HG03520 (cell line): Measurements from ENCODE around the gene LMNA.
"Not testable (repeated sequence)": the region's sequence is repeated elsewhere in the genome, so short reads cannot be mapped to it uniquely, and the experiment has no call there.

Experiments used
- ATAC-seq: cut with Tn5 transposase; IDR thresholded peaks from one replicate; pipeline ENCODE4 v1.9.1; 2021; ENCODE audit warnings: mild to moderate bottlenecking, moderate library complexity; ENCODE audit not compliant: unreplicated experiment

The LMNA gene

DNA sequence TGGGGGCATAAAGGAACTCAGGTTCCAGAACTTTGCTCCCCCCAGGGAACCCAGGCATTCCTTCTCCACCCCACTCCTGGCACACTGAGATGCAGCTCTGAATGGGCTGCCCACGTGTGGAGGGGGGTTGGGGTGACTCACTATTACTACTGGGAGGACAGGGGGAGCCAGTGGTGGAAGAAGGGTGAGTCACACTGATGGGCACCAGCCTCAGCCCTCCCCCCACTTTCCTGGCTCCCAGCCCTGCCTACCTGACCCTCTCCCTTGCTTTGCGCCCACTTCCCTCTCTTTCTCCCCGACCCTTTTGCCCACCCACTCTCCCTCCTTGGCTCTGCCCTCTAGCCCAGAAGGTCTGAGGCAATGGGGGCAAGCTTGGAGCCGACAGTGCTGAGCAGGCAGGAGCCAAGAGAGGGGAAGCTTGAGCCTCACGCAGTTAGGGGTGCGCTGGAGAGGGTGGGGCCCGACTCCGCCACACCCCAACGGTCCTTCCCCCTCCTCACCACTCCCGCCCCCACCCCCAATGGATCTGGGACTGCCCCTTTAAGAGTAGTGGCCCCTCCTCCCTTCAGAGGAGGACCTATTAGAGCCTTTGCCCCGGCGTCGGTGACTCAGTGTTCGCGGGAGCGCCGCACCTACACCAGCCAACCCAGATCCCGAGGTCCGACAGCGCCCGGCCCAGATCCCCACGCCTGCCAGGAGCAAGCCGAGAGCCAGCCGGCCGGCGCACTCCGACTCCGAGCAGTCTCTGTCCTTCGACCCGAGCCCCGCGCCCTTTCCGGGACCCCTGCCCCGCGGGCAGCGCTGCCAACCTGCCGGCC is at the start of gene LMNA:
Gene LMNA, plus strand, starts transcription at position 611 of the 818 bp plus-strand sequence. CDS start 208 bp downstream, outside the sequence.
- ATAC-seq = peak; percentile 68

DNA sequence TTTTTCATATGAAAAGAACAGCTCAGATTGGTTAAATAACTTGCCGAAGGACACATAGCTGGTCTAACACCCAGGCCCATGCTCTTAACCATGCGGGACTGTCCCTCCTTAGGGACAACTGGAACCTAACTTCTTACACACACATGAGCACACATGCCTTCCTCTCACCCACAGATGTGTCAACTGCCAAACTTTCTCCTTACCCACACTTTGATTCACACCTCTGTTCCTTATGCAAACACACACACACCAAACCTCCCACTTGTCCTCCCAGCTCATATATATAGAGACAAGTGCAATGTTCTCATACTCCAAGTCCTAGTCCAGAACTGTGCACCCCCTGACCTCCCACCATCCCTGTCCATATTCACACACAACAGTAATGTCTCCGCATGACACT is 49.3 kb upstream of the LMNA start:
- no peak for ATAC-seq

DNA sequence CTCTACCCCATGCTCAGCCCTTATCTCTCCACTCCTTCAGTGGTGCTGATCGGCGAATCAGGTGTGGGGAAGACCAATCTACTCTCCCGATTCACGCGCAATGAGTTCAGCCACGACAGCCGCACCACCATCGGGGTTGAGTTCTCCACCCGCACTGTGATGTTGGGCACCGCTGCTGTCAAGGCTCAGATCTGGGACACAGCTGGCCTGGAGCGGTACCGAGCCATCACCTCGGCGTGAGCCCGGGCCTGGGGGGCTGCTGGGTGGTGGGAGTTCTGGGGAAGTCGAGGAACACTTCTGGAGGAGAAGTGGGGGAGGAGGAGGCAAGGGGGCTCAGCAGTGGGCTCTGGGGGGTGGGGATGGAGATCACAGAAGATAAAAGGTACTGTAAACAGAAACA is 48.6 kb upstream of the LMNA start:
- no peak for ATAC-seq

DNA sequence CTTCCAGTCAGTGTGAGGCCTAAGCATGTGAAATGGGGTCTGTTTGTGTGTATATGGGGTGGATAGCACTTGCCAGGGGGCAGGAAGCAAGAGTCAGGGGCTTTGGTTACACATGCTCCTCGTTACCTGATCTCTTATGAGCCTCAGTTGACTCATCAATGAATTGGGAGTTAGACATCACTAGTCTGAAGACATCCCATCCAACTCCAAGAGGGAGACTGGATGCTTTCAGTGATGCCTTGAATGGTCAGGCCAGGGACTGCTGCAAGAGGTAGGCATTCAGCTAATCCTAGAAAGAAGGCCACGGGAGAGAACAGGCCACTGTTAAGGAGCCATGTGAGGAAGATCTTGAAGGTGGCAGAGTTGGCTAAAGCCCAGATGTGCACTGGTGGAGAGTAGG is 47.2 kb upstream of the LMNA start:
- ATAC-seq = no peak

DNA sequence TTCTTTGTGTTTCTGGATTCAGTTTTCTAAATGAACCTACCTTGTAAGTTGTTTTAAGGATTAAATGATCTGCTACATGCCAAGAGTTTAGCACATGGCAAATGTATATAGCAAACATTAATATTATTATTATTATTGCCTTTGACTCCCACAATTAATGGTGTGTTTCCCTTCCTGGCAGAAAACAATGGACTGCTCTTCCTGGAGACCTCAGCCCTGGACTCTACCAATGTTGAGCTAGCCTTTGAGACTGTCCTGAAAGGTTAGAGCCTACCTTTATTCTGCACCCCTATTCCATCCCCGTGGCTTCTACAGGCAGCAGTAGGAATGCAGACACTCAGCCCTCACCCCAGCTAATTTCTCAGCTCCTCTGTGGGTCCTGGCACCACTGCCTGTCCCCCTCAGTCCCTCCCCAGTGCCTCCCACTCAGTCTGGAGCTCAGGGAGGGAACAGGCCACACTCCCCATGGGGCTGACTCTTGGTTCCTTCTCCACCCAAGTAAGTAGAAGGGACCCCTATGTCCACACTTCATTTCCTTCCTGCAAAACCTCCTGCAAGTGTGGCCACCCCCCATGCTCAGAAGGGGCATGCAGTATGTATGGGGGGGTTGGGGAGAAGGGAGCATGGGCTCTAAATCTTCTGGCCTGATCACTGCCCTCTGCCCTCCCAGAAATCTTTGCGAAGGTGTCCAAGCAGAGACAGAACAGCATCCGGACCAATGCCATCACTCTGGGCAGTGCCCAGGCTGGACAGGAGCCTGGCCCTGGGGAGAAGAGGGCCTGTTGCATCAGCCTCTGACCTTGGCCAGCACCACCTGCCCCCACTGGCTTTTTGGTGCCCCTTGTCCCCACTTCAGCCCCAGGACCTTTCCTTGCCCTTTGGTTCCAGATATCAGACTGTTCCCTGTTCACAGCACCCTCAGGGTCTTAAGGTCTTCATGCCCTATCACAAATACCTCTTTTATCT is 44.7 kb upstream of the LMNA start:
- no peak for ATAC-seq

DNA sequence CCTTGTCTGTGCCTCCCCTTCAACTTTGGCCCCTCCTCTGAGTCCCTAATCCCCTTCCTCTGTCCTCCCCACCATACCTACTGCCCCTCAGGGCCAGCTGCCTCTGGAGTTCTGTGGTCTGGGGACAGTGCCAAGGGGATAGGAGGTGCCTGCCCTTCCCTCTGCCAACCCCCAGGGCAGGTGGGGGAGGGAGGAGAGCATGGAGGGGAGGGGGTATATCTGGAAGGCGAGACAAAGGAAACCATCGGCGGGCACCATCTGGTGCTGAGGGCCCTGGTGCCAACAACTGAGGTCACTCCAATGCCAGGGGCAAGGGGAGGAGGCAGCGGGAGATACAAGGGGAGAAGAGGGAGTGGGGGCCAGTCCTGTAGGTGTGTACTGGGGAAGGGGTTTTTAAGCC is 44.0 kb upstream of the LMNA start:
- no peak for ATAC-seq

DNA sequence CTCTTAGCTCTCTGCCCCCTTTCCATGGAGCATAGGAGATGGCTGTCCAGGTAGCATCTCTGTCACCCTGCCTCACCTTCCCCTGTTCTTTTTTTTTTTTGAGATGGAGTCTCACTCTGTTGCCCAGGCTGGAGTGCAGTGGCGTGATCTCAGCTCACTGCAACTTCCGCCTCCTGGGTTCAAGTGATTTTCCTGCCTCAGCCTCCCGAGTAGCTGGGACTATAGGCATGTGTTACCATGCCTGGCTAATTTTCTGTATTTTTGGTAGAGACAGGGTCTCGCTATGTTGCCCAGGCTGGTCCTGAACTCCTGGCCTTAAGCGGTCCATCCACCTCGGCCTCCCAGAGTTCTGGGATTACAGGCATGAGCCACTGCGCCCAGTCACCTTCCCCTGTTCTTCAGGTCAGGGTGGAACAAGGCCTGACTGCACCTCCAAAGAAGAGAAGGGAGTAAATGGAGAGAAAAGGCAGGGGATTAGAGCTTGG is 43.1 kb upstream of the LMNA start:
- ATAC-seq = not testable (repeated sequence)

DNA sequence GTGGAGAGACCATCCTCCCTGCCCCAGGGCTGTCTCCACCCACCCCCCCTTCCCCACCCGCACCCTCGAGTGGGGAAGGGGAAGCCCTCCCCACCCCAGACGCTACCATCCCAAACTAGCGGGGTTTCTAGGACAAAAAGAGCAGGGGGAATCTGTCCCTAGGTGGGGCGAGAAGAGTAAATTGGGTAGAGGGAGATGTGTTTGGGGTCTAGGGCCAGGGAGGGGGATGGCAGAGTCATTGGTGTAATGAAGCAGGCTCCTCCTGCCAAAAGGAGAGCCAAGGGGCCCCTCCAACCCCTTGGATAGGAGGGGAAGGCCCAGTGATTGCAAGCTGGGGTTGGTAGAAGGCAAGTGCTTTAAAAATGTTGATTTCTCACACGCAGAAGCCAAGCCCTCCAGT is 42.3 kb upstream of the LMNA start:
- no peak for ATAC-seq

DNA sequence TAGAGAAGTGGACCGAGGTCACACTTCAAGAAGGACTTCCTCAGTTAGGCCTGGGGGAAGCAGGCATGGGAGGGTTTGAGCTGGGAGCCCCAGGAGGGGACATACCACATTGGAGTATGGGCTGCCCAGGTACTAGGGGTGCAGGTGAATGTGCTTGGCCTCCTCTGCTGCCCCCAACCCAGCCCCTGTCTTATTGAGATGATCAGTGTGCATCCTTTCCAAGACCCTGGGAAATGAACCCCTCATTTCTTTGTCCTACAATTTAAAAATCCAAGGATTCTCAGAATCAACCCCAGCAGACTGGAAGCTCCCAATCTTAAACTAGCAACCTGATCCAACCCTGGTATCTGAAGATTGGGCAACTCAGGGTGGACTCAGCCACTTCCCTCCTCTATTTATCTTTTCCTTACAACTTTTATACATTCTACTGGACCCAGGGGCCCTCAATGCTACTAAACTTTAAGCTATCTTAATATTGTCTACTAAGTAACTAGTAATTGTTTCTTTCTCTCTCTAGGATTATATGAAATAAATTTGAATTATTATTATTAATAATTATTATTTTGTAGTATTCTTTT is 41.3 kb upstream of the LMNA start:
- ATAC-seq = no peak

DNA sequence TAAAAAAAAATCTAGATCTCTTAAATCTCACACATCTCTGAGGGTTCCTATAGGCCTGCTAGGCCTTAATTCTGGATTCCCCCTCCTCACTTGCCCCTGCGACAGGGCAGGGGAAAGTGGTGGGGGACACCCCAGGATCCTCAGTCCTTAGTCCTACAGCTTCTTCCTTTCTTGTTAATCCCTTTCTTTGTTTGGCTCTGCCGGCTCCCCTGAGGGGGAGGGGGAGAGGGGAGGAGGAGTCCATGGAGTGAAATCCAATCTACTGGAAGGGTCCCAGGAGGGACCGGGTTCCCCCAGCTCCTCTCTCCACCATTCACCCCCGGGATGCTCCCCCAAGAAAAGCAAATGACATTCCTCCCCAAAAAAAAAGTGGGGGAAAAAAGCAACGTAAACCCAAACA is 40.8 kb upstream of the LMNA start:
- ATAC-seq = no peak

DNA sequence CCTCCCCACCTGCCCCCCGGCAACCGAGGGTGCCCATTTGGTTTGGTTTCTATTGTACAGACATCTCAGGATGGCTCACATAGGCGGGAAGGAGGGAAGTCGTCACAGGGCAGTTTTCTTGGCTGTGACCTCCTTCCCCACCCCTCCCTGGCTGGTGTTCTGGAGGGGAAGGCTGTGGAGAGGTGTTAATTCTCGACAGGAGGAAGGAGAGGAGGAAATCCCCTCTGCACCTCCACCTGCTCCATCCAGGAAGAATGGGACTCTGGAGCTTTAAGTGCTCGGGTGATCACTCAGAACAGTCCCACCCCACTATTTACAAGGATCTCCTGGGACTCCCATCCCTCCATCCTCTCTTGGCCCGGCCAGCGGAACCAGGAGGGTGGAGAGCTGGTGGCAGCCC is 39.9 kb upstream of the LMNA start:
- no peak for ATAC-seq

DNA sequence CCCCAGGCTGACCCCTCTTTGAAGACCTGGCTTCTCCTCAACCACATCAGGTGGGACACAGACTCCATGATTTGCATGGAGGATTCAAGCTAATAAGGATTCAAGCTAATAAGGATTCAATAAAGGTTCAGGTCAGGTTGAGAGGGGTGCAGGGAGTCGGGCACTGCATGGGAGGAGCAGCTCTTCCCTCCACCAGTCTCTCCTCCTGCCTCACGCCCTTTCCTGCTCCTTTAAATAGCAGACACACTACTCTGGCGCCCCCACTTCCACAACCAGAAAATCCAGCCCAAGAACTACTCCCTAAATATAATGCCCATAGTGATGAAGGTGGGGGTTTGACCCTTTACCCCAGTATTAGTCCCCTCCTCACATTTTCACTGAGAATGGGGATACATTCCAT is 39.3 kb upstream of the LMNA start:
- no peak for ATAC-seq

DNA sequence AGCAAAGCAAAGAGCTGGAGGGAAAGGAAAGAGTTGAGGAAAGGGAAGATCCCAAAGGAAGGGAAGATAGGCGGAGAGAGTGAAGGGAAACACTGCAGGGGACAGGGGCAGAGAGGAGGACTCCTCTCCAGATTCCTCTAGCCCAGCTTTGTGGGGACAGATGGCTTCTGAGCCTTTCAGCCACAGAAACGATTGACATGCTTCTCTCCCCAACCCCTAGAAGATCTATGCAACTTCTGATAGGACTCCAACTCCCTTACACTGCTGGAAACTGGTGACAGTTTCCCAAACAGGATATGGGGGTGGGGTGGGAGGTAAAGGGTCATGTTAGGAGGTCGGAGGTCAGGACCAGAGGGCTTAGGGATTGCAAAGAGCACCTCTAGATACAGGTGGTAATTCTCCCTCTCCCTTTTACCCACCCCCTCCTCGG is 38.7 kb upstream of the LMNA start:
- no peak for ATAC-seq

DNA sequence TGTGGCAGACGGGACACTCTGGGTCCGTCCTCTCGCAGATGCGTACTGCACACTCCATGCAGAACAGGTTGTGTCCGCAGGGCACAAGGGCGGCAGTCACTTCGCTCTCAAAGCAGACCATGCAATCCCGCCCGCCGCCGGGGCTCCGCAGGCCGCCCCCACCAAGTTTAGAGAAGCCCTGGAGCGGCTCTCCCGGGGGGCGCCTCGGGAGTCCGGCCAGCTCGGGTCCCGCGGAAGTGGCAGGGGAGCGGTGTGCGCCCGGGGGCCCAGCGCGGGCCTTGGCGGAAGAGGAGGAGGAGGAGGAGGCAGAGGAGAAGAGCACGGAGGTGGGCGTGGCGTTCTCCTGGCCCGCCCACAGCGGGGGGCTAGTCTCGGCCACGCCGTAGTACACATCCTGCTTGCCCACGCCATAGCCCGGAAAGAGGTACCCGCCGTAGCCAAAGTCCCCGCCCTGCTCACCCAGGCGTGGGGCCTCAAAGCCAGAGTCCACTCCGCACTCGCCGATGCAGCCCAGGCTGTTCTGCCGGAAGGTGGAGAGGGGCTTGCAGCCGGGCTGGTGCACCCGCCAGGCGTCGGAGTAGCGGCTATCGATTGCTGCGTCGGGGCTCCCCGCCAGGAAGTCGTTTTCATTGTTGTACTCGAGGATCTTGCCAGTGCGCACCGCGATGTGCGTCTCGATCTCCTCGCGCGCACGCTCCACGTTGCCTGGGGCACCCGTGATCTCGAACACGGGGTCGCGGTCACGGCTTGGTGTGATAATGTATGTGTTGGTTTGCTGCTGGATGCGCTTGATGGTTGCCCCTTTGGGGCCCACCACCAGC is 37.7 kb upstream of the LMNA start:
- ATAC-seq = no peak

DNA sequence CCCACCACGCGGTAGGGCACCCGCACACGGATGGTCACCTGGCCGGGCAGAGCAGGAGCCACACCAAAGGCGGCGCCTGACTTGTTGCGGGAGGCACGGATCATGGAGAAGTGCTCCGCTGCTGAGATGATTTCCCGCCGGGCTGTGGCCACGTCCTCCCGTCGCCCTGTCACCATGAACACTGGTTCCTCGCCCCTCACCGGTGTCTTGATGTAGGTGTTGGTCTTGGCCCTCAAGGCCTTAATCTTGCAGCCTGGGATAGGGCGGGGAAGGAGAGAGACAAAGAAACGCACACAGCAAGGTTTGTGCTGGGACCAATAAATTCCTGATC is 37.1 kb upstream of the LMNA start:
- no peak for ATAC-seq

DNA sequence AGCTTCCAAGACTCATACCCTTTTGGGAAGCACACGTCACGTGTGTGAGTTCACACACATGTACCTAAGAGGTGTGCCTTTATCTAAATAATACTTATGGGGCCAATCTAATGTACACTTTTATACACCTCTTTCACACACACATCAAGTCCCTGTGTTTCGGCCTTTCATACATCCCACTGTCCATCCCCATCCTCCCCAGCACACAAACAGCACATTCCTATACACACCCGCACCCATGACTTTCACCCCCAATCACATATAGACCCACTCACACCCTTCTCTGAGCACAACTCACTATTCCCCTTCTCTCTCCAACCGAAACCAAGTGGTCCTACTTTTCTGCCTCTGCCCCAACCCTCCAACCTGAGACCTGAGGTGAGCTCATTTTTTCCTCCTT is 35.8 kb upstream of the LMNA start:
- ATAC-seq = no peak

DNA sequence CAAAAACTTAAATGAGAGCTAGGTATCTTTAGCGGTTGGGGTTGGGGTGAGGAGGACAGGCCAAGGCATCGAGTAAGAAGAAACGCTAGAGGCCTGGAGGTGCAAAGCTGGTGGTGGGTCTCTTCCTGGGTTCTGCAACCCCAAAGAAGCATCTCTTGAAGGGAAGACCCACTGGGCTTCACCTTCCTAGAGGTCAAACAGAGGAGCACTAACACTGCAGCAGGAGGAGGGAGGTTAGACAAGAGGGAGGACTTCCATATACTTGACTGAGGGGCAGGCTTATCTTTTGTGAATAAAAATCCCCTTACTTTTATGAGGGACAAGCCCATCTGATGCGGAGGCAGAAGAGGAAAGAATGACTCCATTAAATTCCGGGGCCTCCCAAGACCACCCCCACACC is 34.7 kb upstream of the LMNA start:
- ATAC-seq = no peak

DNA sequence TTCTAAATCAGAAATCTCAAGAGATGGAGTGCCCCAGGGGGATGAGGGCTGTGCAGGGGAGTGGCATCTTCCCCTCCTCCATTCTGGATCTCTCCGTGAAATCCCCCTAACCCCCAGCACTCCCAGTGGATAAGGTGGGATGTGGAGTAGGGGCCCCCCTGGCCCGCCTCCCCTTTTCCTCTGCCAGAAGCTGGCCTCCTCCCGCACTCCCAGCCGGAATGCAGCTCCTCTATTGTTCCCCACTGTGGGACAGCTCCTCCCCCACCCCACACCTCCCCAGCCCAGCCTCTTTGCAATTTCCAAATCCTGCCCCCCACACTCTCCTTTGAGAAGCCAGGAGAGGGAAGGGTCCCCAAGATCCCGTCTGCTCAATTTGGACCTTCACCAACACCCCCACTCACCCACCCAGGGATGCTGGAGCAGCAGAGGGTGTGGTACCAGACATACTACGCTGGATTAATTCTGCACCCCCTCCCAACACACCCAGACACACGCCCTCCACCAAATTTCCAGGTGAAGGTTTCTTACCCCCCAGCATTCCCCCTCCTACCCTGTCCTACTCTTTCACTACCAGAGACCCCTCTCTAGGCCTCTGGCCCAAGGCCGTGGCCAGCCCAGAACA is 34.2 kb upstream of the LMNA start:
- no peak for ATAC-seq

DNA sequence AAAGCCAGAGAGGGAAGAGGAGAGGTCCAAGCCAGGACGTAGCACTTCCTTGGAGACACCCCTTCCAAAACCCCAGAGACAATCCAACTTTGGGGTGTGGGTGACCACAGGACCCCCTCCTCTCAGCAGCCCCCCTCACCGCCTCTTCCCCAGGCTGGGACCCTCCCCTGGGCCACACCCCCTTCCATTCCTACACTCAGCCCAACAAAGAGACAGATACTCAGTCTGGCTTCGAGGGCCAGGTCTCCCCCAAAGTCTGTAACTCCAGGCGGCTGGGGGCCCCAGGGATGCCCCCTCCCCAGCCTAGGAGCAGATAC is 33.7 kb upstream of the LMNA start:
- no peak for ATAC-seq

DNA sequence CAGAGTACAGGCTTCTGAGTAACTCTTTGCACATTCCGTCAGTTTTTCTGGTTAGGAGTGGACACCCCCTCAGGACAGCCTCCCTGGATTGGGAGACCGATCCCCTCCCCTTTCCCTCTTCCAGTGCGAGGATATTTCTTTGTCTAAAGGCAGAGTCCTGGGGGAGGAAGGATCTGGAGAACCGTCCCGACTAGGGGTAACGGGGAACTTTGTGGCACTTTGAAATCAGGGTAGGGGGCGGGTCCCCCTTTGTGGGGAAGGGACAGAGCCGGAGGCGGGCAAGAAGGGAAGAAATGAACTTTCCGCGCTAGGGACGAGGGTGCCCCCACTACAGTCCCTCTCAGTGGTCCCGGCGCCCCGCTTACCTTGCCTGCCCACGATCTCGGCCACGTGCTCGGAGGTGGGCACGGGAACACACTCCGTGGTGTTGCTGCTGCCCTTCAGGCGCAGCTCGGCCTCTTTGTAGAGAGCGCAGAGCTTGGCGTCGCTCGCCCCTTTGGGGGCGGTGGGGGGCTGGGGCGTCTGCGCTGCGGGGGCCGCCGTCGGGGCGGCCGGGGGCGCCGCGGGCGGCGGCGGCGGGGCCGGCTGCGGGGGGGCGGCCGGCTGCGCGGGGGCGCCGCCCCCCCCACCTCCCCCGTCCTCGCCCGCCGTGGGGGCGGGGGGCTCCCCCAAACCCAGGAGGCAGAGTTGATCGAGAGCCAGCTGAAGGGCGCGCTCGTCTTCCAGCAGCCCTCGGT is 33.2 kb upstream of the LMNA start:
- no peak for ATAC-seq
